ENCODE results near the gene TBX2. TPM values are rescaled to one million over a fixed set of nuclear protein-coding genes. Genes with fewer than 3 reads are reported as not detected.
"Not testable (repeated sequence)": the region's sequence is repeated elsewhere in the genome, so short reads cannot be mapped to it uniquely, and the experiment has no call there.

Gene TBX2
- total and polyA plus RNA-seq, 10 of the 15 experiments (the other 5 are each of a cell fraction or from before 2014, with no cell fraction given), result 0.13 TPM; not detected in 9

DNA sequence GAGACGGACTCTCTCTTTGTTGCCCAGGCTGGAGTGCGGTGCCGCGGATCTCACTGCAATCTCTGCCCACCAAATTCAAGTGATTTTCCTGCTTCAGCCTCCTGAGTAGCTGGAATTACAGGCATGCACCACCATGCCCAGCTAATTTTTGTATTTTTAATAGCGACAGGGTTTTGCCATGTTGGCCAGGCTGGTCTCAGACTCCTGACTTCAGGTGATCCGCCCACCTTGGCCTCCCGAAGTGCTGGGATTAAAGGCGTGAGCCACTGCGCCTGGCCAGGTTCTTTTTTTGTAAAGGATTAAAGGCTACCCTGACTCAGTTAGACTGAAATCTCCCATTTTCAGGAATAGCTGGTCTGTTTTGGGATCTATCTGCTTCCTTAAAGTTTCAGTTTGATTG is 40.1 kb upstream of the TBX2 start:
- ChIA-PET RAD21 (ENCODE audit: unreplicated experiment) (interaction anchor here (0.7 to 2.0 kb wide), 3 partner anchors 78 to 388 kb away, joined by 3 to 11 read pairs (median 4); no protein-coding TSS in a partner anchor), SMC1A (ENCODE audit: uncharacterized antibody, unreplicated experiment) (interaction anchor here (0.7 to 1.9 kb wide), 7 partner anchors 10 to 639 kb away, joined by 3 to 8 read pairs (median 4); no protein-coding TSS in a partner anchor), CTCF (interaction anchor here (0.6 to 2.3 kb wide), 6 partner anchors 10 to 390 kb away, joined by 3 to 15 read pairs (median 5); no protein-coding TSS in a partner anchor)
- H3K27me3 ChIP-seq (replicated peaks in 1 of 2; ENCODE audit: control insufficient read depth in 2 of 2, insufficient read depth in 2 of 2, low read length in 1 of 2); H3K27ac ChIP-seq (ENCODE audit: control insufficient read depth, insufficient read depth); H3K36me3 ChIP-seq (ENCODE audit: control insufficient read depth in 2 of 2, insufficient read depth in 2 of 2, low read length in 1 of 2); H3K4me1 ChIP-seq (ENCODE audit: control insufficient read depth, insufficient read depth, low read length); intact Hi-C loops (cut with micrococcal nuclease; ENCODE audit: unreplicated experiment); H3K9ac ChIP-seq (ENCODE audit: control insufficient read depth, insufficient read depth, low read length); BruUV-seq (replicated peaks); in situ Hi-C loops (cut with MboI); H3K9me3 ChIP-seq (replicated peaks; ENCODE audit: control insufficient read depth, insufficient read depth, low read length); ATAC-seq; H3K4me3 ChIP-seq; H3K79me2 ChIP-seq (ENCODE audit: control insufficient read depth, insufficient read depth, low read length); H4K20me1 ChIP-seq (ENCODE audit: control insufficient read depth, insufficient read depth); H2AFZ ChIP-seq (ENCODE audit: control insufficient read depth, low read depth, low read length); DNase-seq (ENCODE audit: low read depth, low spot score); H3K4me2 ChIP-seq (ENCODE audit: control insufficient read depth, insufficient read depth); POLR2A ChIA-PET; FAIRE-seq: not testable (repeated sequence)
- TF ChIP-seq NFXL1 (IDR thresholded peaks at IDR 0.05; ENCODE audit: borderline replicate concordance), result peak; percentile 74; the same call in 1 of the 2 replicates
- WGBS (ENCODE audit: insufficient coverage, insufficient replicate concordance, low lambda C conversion rate, missing lambda C conversion rate), result 74% methylated on average over 9 of the region's 9 CpGs

DNA sequence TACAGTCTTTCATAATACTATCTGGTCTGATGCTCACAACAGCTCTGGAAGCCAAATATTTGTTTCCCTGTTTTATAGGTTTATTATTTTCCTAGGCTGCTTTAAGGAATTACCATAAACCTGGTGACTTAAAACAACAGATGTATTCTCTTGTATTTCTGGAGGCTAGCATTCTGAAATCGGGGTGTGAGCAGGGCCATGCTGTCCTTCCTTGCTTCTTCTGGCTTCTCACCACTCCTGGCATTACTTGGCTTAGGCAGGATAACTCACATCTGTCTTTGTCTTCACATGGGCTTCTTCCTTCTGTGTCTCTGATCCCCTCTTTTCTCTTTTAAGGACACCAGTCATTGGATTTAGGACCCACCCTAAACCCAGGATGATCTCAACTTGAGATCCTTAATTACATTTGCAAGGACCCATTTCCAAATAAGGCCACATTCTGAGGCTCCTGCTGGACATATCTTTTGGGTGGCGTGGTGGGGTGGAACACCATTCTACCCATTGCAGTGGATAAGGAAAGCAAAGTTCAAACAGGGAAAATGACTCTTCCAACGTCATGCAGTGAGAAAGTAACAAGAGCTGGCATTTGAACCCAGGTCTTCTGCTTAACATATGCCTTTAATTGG is 39.2 kb upstream of the TBX2 start:
- POLR2A ChIA-PET, result no interaction called here
- CTCF ChIA-PET, result interaction anchor here (2.3 kb wide), 1 partner anchor 351 kb away, joined by 7 read pairs; no protein-coding TSS in a partner anchor
- ATAC-seq (no peak), DNase-seq (ENCODE audit: low read depth, low spot score) (no peak), FAIRE-seq (no peak)
- WGBS (ENCODE audit: insufficient coverage, insufficient replicate concordance, low lambda C conversion rate, missing lambda C conversion rate), result 1% methylated on average over 3 of the region's 3 CpGs
- in situ Hi-C loops (cut with MboI), result no loop called here
- no peak overlapping the region for H3K4me2 ChIP-seq (ENCODE audit: control insufficient read depth, insufficient read depth)
- no peak overlapping the region for H3K27ac ChIP-seq (ENCODE audit: control insufficient read depth, insufficient read depth)
- no TSS peak for BruUV-seq (replicated peaks)
- H3K79me2 ChIP-seq (ENCODE audit: control insufficient read depth, insufficient read depth, low read length), result no peaks in the 10 kb centered on the region
- no peaks in the 10 kb centered on the region for H3K36me3 ChIP-seq (ENCODE audit: control insufficient read depth in 2 of 2, insufficient read depth in 2 of 2, low read length in 1 of 2)
- H3K27me3 ChIP-seq (replicated peaks in 1 of 2; ENCODE audit: control insufficient read depth in 2 of 2, insufficient read depth in 2 of 2, low read length in 1 of 2), result no peaks in the 10 kb centered on the region
- no peaks in the 10 kb centered on the region for H4K20me1 ChIP-seq (ENCODE audit: control insufficient read depth, insufficient read depth)
- intact Hi-C loops (cut with micrococcal nuclease; ENCODE audit: unreplicated experiment), result loop anchor here (10.0 kb wide), 1 partner anchor 636 kb away; no protein-coding TSS in a partner anchor
- no peak overlapping the region for H3K4me3 ChIP-seq
- no peak overlapping the region for H3K9ac ChIP-seq (ENCODE audit: control insufficient read depth, insufficient read depth, low read length)
- H3K4me1 ChIP-seq (ENCODE audit: control insufficient read depth, insufficient read depth, low read length), result no peaks in the 10 kb centered on the region
- no peak overlapping the region for H2AFZ ChIP-seq (ENCODE audit: control insufficient read depth, low read depth, low read length)
- H3K9me3 ChIP-seq (replicated peaks; ENCODE audit: control insufficient read depth, insufficient read depth, low read length), result no peaks in the 10 kb centered on the region
- RAD21 ChIA-PET (ENCODE audit: unreplicated experiment), result interaction anchor here (2.0 kb wide), 1 partner anchor 359 kb away, joined by 11 read pairs; no protein-coding TSS in a partner anchor
- SMC1A ChIA-PET (ENCODE audit: uncharacterized antibody, unreplicated experiment), result interaction anchor here (1.2 to 1.5 kb wide), 2 partner anchors 11 to 99 kb away, joined by 4 read pairs; no protein-coding TSS in a partner anchor
- TF ChIP-seq, protein P1, sequence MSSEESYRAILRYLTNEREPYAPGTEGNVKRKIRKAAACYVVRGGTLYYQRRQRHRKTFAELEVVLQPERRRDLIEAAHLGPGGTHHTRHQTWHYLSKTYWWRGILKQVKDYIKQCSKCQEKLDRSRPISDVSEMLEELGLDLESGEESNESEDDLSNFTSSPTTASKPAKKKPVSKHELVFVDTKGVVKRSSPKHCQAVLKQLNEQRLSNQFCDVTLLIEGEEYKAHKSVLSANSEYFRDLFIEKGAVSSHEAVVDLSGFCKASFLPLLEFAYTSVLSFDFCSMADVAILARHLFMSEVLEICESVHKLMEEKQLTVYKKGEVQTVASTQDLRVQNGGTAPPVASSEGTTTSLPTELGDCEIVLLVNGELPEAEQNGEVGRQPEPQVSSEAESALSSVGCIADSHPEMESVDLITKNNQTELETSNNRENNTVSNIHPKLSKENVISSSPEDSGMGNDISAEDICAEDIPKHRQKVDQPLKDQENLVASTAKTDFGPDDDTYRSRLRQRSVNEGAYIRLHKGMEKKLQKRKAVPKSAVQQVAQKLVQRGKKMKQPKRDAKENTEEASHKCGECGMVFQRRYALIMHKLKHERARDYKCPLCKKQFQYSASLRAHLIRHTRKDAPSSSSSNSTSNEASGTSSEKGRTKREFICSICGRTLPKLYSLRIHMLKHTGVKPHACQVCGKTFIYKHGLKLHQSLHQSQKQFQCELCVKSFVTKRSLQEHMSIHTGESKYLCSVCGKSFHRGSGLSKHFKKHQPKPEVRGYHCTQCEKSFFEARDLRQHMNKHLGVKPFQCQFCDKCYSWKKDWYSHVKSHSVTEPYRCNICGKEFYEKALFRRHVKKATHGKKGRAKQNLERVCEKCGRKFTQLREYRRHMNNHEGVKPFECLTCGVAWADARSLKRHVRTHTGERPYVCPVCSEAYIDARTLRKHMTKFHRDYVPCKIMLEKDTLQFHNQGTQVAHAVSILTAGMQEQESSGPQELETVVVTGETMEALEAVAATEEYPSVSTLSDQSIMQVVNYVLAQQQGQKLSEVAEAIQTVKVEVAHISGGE (CRISPR knock-in tag; IDR thresholded peaks at IDR 0.05), result no peak
- TF ChIP-seq HSF1 (IDR thresholded peaks at IDR 0.05; ENCODE audit: low read depth, low read length), result no peak
- TF ChIP-seq TBL1XR1 (IDR thresholded peaks at IDR 0.05; ENCODE audit: low read depth, low read length), result no peak
- no peak for TF ChIP-seq NFYB (IDR thresholded peaks at IDR 0.05; ENCODE audit: insufficient read depth, low read depth, low read length)
- TF ChIP-seq NR2C1 (IDR thresholded peaks at IDR 0.05), result no peak
